GM19035 (cell line): ENCODE measurements around the gene SCN4B.
A peak's percentile ranks its signal among the peaks of the same experiment; 100 is the strongest.

Experiments used
- ATAC-seq: cut with Tn5 transposase; IDR thresholded peaks from one replicate; pipeline ENCODE4 v1.9.1; 2021; ENCODE audit not compliant: unreplicated experiment

SCN4B gene

DNA sequence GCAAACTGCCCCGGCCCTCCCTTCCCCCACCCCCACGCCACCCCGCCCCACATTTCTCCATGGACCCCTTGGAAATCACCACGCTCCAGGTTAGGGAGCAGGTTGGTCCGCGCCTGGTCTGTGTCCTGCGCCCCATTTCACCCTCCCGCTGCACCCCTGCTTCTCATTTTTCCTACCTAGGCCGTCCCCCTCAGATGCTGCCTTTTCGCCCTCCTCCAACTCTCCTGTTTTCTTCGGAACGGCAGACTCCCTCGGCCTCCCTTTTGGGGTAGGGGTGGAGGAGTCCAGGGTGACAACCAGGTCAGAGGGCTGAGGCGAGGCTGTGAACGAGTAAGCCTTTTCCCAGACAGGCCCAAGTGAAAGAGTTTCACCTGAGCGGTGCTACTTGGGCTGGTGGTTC lies 893 bp upstream of the SCN4B start:
- no peak for ATAC-seq

DNA sequence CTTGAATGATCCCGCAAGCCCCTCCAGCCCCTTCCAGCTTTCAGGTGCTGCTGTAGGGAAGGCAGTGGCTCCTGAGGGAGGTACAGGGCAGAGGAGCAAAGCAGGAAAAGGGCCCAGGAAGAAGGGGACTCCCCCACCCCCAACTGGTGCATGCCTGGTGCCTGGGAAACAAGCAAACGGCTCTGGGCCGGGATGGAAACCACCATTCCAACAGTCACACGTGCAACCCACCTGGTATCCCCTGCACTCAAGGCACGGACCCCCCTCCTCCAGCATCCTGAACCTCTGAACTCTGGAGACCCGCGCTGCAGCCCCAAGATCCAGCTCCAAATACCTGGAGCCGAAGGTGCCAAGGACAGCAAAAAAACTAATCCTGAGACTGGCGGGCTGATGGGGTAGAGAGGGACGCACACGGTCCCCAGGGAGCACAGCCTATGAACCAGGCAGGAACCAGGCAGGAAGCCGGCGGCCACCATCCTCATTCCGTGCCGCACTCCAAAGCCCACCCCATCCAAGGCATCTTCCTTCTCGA lies 537 bp downstream of the SCN4B start:
- ATAC-seq = no peak

DNA sequence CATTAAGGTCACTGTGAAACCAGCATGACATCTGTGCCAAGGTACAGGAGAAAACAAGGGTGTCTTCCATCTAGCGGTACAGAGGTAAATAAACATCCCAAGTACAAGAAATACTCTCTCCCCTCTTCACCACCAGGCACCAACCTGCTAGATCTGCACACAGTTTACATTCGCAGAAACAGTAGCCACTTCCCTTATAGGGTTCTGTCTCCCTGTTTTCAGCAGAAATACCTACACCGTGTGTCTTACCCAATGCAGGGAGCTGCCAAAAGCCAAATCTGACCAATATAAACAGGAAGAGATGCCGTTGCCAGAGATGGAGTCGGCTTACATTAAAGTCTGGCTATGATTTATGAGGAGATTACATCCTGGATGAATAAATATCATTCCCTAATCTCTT lies 1.2 kb downstream of the SCN4B start:
- ATAC-seq = no peak

DNA sequence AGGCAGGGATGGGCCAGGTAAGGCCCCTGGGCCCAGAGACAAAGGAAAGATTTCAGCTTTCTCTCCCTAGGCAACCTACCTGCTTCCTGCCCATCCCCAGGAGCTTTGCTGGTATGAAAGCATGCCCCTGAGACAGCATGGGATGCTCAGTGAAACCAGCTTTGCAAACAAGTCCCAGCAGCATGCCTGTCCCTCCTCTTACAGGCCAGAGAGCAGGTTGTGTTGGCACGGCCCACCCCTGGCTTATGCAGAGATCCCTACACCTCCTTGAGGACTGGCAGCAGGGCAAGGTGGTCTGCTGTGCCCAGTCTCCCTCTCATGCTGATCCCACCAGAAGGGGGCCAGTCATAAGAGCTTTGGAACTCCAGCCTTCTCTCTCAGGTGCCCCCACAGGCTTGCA lies 3.1 kb downstream of the SCN4B start:
- no peak for ATAC-seq

DNA sequence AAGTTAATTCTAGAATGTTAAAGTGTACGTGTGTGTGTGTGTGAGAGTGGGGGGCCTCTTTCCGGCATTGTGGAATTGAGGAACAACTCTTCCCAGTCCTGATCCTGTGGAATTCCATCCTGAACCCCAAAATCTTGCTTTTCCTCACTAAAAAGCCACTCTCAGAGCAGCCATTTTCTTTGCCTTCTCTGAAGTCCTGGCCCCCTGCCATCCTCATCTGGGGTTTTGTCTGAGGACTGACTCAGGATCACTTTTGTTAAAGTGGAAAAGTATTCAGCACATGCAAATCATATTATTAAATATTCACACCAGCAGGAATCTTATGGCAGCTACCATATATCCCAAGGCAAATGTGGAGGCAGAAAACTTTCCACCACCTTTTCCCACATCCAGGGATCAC lies 3.8 kb downstream of the SCN4B start:
- ATAC-seq = no peak

DNA sequence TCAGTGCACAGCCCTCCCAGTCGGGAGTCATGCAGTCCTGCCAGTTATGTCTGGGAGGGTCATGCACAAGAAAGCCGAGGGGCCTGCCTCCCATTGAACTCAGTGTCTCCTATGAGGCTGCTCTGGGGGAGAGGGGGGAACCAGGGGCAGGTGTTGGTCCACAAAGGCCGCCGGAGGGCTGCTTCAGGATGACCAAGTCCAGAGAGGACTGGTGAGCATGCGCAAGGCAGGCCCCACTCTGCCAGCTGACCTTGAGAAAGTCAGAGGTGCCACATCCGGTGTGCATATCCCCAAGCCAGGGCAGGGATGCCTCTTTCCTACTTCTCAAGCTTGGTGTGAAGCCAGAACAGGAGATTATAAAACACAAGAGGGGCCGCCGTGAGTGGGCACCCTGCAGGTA lies 4.4 kb downstream of the SCN4B start:
- no peak for ATAC-seq

DNA sequence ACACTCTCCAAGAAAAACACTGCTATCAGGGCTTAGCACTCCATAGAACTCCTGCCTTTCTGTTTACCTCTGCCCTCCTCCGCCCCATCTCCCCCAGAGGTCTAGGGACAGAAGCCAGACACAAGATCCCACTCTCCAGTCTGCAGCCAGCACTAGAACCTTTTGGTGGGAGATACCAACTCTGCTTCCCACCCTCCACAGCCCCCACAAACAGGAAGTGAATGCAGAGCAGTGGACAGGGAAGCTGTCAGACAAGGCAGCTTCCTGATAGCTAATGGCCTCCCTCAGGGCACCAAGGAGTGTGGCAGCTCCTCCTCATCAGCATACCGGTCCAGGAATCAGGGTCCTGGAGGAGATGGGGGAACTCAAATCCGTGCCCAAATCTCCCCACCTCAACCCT lies 5.1 kb downstream of the SCN4B start:
- ATAC-seq = no peak

DNA sequence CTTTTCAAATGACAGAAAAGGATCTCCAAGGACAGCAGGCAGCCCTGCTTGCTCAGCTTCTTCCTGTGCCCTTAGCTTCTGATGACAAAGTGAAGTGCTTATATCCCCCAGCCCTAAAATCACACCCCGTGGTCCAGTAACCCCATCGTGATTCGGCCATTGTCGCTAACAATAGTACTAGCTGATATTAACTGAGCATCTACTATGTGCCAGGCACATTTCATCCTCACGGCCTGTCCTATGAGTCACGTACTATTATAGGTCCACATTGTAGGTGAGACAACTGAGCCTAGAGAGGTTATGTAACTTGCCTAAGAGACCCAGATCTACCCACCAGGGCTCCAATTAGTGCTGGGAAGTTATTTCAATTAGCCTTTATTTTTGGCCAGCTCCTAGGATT lies 6.1 kb downstream of the SCN4B start:
- no peak for ATAC-seq

DNA sequence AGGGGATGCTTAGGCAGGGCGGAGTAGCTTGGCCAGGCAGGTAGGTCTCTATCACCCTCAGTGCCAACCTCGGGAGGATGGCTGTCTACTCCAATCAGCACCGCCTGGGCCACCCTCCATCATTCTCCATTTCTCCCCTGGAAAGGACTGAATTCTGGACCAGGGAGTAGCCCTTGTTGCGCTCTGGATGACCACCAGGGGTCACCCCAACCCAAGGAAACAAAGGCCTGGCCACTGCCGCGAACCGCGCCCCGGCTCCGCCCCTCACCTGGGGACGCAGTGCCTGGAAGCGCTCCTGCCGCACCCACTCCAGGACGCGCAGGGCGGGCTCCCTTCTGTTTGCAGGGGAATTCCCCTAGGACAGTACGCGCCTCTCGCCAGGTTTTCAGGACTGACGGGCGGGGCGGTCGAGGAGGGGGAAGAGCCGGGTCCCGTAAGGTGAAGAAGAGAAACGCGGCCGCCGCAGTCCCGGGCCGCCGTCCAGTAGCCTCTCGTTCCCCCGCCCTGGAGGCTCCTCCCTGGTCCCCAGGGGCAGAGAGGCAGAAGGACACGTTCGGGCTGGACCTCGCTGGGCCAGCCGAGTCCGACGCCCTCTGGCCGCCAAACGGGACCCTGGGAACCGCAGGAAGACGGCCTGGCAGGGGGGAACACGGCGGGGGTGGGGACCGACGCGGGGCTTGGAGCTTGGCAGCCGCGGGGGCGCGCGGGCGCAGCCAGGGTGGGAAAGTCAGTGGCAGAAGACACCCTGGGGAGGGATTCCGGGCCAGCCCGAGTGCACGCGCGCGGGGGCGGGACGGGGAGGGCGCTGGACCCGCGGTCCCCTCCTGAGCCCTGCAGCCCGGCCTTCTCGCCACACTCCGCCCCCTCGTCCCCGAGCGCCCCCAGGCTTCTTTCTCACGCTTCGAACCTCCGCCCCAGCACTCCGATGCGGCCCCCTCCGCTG lies 7.1 kb downstream of the SCN4B start:
- peak; percentile 88 for ATAC-seq

DNA sequence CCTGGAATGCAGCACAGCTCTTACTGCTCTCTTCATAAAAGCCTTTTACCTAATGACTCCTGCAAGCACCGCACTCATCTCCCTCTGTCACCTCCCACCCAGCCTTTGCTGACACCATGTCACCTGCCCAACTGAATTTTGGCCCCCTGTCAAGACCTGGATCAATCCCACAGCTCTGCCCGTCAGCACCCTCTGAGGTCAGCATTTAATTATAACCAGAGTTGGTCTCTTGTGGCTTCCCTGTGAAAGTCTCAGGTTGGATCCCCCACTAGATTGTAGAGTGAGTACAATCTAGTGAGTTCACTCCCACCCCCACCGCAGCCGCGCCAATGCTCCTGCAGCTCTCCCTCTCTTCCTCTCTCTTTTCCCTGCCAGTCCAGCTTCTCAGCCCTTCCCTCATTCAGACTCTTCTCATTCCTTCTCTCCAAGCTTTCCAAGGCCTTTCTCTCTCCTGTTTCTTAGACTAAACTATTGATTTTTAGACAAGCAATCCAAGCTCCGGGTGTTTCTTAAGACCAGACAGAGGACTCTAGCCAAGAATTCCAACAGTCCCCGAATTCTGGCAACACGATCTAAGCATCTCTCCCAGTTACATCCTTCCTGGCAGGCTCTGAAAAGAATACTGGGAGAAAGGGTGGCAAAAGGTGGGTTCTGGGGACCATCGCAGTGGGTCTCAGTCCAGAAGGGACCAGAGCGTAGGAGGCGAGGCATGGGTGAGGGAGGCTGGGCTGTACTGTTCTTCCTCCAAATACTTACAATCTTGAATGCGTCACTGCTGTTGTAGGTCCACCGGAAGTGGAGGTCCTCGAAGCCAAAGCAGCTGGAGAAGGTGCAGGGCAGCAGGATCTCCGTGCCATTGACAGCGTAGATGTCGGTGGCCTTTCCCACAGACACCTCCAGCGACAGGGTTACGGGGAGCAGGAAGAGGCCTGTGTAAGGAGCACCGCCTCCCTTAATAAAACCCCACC lies 8.0 kb downstream of the SCN4B start:
- no peak for ATAC-seq

DNA sequence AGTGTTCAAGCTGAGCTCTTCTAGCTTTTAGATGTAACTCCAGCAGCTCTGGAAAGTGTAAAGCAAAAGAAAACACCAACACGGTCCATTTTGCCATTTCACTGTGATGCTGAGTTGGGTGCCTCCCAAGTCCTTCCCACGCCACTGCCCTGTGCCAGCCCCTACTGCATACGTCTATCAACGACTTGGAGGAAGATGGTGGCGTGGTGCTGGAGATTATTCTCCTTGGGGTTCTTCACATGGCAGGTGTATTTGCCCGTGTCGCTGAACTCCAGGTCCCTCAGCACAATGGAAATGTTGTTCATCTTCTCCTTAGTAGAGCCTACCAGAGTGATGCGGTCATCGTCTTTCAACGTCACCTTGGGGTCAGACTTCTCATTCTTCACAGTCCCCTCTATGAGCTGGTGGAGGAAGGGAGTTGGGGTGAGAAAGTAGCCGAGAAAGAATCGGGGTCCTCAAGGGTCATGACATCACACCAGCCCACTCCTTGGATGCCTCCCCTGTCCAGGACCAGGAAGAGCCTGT lies 8.9 kb downstream of the SCN4B start:
- ATAC-seq = no peak

DNA sequence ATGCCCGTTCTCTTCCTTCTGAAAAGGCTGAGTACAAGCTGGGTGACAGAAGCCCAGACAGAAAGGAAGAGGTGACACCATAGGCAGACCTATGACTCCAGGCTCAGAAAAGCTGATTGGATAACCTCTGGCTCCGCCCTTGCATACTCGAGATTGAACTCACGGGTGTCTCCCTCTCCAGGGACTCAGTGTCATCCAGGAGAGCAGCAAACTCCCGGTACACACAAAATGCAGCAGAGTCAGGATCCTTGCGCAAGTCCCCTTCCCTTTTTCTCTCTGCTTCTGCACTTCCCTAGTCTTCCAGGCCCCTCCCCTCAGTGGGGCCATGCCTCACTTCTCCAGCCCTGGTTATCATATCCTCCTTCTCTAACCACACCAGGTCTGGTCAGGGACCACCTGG lies 9.8 kb downstream of the SCN4B start:
- no peak for ATAC-seq

DNA sequence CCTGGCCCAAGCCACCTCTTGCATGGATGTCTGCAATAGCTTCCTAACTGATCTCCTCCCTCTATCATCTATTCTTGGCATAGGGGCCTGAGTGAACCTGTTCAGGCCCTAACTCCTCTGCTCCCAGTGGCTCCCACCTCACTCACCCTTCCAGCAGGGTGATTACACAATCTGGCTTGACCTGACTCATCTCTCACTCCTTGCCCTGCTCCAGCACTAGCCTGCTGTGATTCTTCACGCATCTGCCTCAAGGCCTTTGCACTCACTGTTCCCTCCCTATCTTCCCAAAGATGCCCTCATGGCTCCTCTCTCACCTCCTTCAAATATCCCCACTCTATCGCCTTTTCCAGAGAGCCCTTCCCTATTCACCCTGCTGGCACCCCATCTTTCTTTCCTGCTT lies 10.5 kb downstream of the SCN4B start:
- no peak for ATAC-seq

DNA sequence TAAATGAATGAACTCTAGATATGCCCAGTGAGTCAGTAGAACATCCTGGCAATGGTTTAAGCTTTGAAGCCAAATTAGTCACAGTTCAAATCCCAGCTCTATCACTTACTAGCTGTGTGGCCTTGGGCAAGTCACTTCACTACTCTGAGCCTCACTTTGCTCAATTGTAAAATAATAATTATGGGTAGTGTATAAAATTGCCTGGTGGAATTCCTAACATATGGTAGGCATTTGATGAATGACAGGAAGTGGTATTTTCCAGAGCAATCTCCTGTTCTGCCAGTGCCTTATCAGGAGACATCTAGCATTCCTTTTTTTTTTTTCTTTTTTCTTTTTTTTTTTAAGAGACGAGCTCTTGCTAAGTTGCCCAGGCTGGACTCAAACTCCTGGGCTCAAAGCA lies 13.0 kb downstream of the SCN4B start:
- ATAC-seq = no peak

DNA sequence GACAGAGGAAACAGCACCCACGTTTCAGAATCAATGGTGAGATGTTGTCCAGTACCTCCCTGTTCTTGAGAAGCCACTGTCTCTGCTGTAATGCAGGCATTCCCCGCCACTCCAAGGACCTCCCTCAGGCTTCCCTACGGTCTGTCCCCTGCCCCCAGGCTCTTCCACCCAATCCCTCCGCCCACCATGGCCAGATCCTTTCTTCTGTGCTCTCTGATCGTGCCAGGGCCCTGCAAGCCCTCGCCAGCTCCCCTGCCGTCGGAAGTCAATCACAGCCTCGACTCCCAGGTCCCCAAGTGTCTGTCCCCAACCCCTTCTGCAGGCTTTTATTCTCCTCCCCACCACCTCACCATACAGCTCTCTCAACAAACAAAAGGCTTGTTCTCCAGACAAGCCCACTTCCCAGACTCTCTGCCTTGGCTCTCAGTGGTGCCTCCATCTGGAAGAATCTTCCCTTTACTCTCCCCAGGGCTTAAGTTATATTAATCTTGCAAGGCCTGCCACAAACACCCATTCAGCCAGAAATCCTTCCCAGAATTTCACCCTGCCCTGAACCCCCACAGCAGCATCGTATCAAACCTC lies 13.7 kb downstream of the SCN4B start:
- no peak for ATAC-seq

DNA sequence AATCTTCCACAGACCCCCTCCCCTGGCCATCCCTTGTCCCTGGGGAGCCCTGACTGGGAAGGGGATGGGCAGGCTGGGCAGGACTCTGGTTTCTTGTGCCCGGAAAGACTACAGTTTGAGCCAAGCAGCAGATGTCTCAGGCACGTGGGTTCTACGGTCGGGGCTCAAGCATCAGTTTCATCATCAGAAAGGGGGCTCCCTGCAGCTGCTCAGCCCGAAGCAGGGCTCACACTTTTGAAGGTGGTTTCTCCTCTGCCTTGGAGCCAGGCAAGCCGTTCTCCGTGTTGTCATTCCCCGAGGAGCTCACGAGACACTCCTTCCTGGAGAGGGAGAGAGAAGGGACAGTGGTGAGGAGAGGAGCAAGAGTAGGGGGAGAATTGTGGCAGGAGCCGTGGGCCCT lies 15.8 kb downstream of the SCN4B start:
- ATAC-seq = no peak

DNA sequence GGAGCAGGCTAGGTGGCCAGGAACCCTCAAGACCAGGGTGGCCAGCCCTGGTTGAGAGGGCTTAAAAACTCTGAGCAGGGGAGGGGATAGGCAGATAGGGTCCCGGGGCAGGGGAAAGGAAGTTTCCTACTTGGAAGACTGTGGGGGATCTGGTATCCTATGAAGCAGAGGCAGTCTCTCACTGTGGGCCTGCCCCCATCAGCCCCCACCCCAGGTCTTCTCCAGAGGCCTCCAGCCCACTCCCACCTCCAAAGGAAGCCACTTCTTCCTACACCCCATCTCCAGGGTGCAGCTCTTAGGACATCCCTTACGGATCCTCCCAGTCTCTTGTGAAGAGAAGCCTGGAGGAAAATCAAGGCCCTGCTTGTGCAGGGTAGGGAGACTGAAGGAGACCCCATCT lies 16.3 kb downstream of the SCN4B start:
- no peak for ATAC-seq

DNA sequence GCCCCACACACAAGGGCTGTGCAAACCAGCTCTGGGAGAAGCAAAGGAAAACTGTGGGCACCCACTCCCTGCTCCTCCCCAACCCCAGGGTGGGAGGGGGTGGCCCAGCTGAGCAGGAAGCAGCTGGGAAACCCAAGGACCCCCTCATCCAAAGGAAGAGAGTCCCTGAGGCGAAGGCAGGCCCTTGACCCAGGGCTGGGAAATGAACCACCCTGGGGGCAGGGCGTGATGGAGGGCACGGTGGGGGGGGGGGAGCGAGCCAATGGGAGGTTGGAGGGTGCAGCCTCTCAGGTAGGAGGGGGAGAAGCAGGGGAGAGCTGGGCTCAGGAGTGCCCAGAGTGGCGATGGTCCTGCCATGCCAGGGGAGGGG lies 16.8 kb downstream of the SCN4B start:
- no peak for ATAC-seq

DNA sequence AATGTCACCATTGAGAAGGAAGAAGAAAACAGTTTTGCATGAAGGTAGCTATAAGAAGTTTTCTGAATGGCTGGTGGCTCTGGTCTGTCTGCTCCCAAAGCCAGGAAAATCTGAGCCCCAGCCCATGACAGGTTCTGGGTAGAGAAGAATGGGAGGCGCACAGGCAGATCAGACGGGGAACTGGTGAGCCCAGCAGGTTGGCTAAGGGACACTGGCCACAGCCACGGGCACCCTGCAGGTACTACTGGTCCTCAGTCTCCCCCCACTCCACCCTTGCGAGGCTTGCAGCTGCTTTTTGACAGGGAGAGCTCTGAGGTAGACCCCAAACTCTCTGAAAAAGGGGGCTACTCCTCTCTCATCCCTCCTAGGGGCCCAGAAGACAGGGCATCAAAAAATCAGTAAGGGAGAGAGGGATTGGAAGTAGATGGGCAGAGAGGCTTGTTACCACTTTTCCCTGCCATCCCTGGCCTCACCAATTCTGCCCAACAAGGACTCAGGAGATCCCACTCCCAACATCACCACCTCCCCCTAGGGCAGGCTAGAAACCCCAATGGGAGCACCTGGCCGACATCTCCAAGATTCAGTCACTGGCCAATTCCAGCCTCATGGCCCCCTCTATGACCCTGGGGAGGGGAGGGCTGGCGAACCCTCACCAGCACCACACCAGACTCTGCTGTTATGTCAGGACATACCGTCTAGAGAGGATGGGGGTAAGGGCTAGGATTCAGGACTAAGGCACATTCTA lies 17.4 kb downstream of the SCN4B start:
- ATAC-seq = no peak

DNA sequence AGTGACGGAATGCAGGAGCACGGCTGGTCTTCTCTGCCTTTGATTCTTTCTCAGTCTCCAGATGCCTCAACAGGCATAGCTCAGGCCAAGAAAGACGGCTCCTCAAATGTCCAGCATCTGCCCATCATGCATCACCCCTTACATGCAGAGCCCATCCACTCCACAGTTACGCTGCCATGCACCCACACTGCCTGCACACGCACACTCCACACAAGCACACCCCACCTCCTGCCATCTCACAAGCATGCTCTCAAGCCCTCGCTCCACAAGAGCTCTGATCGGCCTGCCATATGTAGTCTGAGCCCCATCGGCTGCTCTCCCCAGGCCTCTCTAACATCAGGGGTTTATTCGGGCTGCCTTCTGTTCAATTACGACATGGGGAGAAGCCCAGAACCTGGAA lies 18.8 kb downstream of the SCN4B start:
- ATAC-seq = no peak
